Measurements from ENCODE around the gene SLC22A4. TPM values are rescaled to one million over a fixed set of nuclear protein-coding genes. Genes with fewer than 3 reads are reported as not detected.

The SLC22A4 gene
- total RNA-seq, 1 donor from 2014 or later: 1.6 TPM

- DNase-seq: no peak
Measured at GRCh38 chr5:132275367-132276220, 18.6 kb upstream of the SLC22A4 start.

GRCh38 chr5:132277256-132277655 is 16.9 kb upstream of the SLC22A4 start:
- no peak for DNase-seq

DNA sequence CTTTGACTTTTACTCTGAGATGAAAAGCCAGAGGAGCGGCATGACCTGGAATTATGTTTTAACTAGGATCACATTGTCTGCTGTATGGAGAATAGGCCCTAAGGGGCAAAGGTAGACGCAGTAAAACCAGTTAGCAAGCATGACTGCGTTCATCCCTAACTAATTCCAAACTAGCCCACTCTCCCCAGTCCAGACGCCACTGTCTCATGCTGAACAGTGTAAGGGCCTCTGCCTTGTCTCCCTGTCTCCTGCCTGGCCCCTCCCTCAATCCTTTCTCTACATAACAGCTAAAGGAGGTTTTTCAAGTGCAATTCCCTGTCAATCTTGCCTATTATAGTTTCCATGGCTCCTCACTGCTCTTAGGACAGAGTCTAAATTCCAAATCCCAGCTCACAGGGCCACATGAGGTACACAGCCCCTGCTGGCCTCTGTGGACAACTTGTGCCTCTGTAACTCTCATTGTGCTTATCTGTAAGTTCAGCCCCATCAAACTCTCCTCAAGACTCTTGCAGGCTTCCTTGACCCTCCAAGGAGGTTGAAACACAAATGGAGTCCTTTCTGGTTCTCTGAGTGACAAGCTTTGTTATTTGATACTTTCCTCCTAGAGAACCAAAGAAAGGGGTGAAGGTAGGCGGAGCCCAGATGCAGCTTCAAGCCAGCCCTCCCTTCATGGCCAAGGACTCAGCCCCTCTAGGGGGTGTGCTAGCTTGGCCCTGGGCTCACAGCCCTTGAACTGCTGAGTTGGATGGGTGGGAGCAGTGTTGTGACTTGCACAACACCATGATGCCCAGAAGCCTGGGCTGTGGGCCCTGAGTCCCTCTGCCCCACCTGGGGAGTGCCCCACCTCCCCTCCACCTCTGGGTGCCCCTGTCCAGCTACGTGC is 16.0 kb upstream of the SLC22A4 start:
- DNase-seq: no peak

DNA sequence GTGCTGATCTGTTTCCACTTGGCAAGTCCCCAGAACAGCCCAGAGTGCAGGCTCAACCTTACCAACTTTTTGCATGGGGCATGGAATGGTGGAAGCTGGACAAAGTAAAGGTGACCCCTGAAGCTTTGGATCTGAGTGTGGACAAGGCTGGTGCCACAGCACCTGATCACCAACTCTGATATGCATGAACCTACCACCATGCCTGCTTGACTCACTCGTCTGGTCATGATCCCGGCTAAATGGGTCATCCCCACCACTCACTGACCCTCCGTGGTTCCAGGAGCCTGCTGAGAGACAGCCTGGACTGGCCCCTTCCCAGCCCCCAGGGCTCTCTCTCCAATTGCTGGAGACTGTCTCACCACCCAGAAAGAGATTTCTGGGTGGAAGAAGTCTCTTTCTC is 14.4 kb upstream of the SLC22A4 start:
- DNase-seq: no peak

- DNase-seq: no peak
Measured at GRCh38 chr5:132280371-132281240, 13.6 kb upstream of the SLC22A4 start.

GRCh38 chr5:132281856-132282614 is 12.2 kb upstream of the SLC22A4 start:
- DNase-seq: no peak

DNA sequence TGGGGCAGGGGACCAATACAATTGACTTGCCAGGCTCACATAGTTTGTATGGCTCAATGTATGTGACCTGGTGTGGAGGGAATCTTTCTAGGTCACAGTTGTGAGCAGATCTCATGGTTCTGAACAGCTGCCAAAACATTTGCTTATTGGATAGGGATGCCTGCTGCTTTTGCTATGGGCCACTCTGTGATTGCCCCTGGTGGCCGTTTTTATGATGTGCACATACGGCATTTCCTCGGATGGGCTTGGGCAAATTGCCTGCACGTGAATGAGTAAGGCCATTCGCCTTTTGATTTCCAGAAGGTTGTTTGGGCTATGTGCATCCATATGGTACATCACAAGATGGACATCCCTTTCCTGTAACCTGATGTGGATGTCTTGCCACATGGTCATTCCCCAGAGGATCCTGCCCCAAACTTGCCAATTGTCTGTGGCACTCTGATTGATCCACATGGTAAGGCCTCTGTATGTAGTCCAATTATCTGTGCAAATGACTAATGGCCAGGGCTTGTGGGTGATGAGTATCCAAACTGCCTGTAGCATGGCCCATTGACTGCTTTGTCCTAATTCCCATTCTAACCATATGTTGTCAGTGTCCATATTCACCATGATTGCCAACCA is 10.7 kb upstream of the SLC22A4 start:
- no peak for DNase-seq

DNA sequence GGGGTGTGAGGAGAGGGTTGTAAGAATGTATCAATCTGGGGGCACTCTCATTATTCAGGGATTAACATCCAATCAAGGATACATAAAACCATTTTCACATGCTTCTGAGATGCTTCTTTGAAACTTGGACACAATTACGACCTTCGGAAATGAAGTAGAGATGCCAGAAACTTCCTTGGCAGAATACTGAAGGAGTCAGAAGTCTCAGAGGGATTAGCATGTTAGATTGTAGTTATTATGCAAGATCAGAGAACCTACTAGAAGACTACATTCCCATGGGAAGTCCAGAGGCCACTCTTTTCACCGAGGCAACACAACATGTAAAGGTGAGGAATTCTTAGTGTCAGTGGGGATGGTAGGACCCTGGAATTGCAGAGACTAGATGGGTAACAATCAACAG is 5.1 kb upstream of the SLC22A4 start:
- no peak for DNase-seq

DNA sequence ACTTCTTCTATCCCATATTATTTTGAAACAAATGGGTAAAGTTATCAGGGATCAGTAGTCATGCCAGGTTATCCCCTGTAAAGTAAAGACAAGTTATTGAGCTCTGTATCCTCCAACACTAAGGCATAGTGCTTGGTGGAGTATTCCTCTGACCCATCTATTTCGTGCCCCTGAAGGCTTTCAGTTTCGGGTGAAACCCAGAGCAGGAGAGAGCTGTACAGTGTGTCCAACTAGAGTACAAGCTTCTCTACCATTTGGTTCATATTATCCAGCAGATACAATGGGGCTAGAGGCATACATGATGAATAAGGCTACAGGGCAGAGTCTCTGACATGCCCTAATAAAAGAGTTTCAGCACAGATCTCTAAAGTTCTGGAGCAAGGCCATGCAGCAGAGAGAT is 3.2 kb upstream of the SLC22A4 start:
- DNase-seq: no peak

DNA sequence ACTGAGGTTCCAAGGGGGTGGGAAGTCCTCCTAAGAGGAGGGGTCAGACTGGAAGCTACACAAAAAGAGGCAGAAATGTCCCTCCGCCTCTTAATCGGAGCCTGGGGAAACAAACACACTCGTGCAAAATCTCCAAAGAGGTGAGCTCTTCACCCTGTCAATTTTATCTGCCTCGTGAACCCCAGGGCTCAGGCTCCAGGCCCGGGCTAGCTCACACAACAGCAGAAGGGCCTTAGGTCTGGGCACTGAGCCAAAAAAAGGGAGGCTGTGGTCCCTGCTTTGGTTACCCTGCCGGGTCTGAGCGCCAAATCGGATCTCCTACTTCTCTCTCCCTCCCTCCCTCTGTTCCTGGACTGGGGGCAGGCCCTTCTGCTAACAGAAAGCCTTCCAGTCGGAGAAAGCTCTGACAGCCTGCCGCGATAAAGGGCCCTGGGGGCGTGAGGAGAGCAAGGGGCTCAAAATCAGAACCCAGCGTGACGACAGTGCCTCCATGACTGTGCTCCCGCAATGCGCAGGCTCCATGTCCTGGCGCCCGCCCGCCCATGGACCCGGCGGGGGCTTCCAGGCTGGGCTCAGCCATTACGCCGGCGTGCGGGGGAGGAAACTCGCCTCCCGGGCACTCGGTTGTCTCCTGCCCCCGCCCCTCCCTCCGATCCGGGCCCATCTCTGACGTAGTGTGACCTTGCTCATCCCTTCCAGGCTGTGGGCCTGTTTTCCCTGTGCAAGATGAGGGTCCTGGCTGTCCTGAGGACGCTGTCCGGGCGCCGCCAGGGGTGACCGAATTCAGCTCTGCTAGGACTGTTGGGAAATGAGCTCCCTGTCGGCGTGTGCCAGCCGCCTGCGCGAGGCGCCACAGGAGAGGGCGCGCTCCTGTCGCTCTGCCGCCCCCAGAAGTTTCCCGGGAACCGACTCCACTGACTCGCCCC is 865 bp upstream of the SLC22A4 start:
- peak; percentile 88 for DNase-seq

DNA sequence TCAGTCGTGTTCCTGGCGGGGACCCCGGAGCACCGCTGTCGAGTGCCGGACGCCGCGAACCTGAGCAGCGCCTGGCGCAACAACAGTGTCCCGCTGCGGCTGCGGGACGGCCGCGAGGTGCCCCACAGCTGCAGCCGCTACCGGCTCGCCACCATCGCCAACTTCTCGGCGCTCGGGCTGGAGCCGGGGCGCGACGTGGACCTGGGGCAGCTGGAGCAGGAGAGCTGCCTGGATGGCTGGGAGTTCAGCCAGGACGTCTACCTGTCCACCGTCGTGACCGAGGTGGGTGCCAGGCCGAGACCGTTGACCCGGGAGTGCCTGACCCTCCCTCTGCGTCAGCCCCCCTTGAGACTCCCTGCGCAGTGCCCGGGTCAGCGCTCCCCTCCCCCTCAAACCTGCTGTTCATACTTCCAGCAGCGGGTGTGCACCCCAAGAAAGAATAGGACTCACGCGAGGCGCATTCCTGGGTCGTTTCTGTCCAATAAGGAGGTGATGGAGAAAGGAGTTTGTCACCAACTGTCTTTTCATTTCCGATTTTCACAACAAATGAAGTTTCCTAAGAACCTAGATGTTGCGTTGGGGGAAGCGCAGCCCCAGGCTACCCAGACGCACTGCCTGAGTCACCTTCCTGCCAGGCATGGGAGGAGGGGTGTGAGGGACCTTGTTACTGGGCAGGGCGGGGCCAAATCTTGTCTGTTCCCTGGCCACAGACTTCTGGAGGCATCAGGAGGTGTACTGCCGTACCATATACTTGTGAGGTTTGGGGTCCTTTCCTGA is 722 bp downstream of the SLC22A4 start:
- no peak for DNase-seq

- no peak for DNase-seq
Measured at GRCh38 chr5:132295505-132296411, 1.6 kb downstream of the SLC22A4 start.

GRCh38 chr5:132296412-132297016 is 2.3 kb downstream of the SLC22A4 start:
- no peak for DNase-seq

DNA sequence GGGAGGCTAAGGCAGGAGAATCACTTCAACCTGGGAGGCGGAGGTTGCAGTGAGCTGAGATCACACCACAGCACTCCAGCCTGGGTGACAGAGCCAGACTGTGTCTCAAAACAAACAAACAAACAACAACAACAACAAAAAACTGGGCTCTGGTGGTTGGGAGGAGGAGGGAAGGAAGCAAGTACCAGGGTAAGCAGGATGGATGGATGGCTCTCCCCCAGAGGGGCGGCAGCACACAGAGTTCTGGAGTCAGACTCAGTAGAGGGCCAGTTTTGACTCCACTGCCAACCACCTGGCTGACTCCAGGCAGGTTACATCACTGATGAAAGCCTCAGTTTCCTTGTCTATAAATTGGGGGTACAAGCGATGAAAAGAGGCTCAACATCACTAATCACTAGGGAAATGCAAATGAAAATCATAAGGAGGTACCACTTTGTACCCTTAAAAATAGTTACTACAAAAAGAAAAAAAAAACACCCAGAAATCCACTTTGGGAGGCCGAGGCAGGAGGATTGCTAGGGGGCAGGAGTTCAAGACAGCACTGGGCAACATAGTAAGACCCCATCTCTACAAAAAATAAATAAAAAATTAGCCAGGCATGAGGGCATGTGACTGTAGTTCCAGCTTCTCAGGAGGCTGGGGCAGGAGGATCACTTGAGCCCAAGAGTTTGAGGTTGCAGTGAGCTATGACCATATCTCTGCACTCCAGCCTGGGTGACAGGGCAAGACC is 3.2 kb downstream of the SLC22A4 start:
- no peak for DNase-seq

- no peak for DNase-seq
Measured at GRCh38 chr5:132298298-132299212, 4.4 kb downstream of the SLC22A4 start.

- no peak for DNase-seq
Measured at GRCh38 chr5:132299917-132300316, 5.7 kb downstream of the SLC22A4 start.

All from occipital lobe (tissue), 2 donors.